GM23338 (cell line): ENCODE measurements around the gene CDH4. TPM values are rescaled to one million over a fixed set of nuclear protein-coding genes. Genes with fewer than 3 reads are reported as not detected.
A peak's percentile ranks its signal among the peaks of the same experiment; 100 is the strongest.

Experiments
- ATAC-seq: fragments of 200-7000 bp; cut with Tn5 transposase; 3 replicates; pipeline ENCODE4 v1.9.1; 2020
- DNase-seq: peaks from one replicate; pipeline ENCODE4 v3.0.0-alpha.2; 2015; ENCODE audit warnings: low spot score
- H2AFZ ChIP-seq: fragments of 200-600 bp; sonication (generic); 2 replicates; pipeline ENCODE4 v1.8.0; 2016; ENCODE audit warnings: antibody characterized with exemption, mild to moderate bottlenecking, moderate library complexity
- H3F3A ChIP-seq: fragments of 200-600 bp; sonication (generic); replicated peaks from 2 replicates; pipeline ENCODE4 v1.8.0; 2017; ENCODE audit warnings: antibody characterized with exemption, mixed run types, low read depth
- H3K27ac ChIP-seq: fragments of 200-600 bp; sonication (generic); 2 replicates; pipeline ENCODE4 v1.6.1; 2016; ENCODE audit warnings: low read depth
- H3K27me3 ChIP-seq: fragments of 200-600 bp; sonication (generic); 2 replicates; pipeline ENCODE4 v1.8.0; 2016; ENCODE audit warnings: mild to moderate bottlenecking, mixed run types, moderate library complexity; ENCODE audit not compliant: insufficient read depth
- H3K36me3 ChIP-seq: fragments of 200-600 bp; sonication (generic); 2 replicates; pipeline ENCODE4 v1.8.0; 2016; ENCODE audit warnings: mild to moderate bottlenecking; ENCODE audit not compliant: insufficient read depth
- H3K4me1 ChIP-seq: fragments of 200-600 bp; sonication (generic); 2 replicates; pipeline ENCODE4 v1.8.0; 2016; ENCODE audit warnings: mild to moderate bottlenecking, moderate library complexity; ENCODE audit not compliant: insufficient read depth
- H3K4me2 ChIP-seq: fragments of 200-600 bp; sonication (generic); 2 replicates; pipeline ENCODE4 v1.7.1; 2017; ENCODE audit warnings: mixed run types
- H3K4me3 ChIP-seq: fragments of 200-600 bp; sonication (generic); 2 replicates; pipeline ENCODE4 v1.6.1; 2016; ENCODE audit warnings: mixed run types
- H3K79me2 ChIP-seq: fragments of 200-600 bp; sonication (generic); replicated peaks from 2 replicates; pipeline ENCODE4 v1.8.0; 2017; ENCODE audit warnings: mild to moderate bottlenecking; ENCODE audit not compliant: insufficient read depth
- H3K9me2 ChIP-seq: fragments of 200-600 bp; sonication (generic); 2 replicates; pipeline ENCODE4 v1.8.0; 2017; ENCODE audit not compliant: insufficient read depth
- H4K20me1 ChIP-seq: fragments of 200-600 bp; sonication (generic); replicated peaks from 2 replicates; pipeline ENCODE4 v1.8.0; 2017; ENCODE audit warnings: mild to moderate bottlenecking; ENCODE audit not compliant: insufficient read depth
- H3K27ac Mint-ChIP-seq: 2 replicates; pipeline ENCODE4 v1.8.0; 2020; ENCODE audit warnings: inconsistent platforms, mild to moderate bottlenecking, moderate library complexity, mixed read lengths
- H3K27me3 Mint-ChIP-seq: 3 replicates; pipeline ENCODE4 v1.8.0; 2022; ENCODE audit warnings: low read depth, mild to moderate bottlenecking, moderate library complexity, mixed read lengths, inconsistent platforms; ENCODE audit not compliant: insufficient read depth, poor library complexity
- H3K36me3 Mint-ChIP-seq: 3 replicates; pipeline ENCODE4 v1.8.0; 2021; ENCODE audit warnings: low read depth, mild to moderate bottlenecking, inconsistent platforms, moderate library complexity, mixed read lengths
- H3K4me1 Mint-ChIP-seq: 3 replicates; pipeline ENCODE4 v1.8.0; 2020; ENCODE audit warnings: mild to moderate bottlenecking, inconsistent platforms, mixed read lengths
- H3K4me3 Mint-ChIP-seq: 3 replicates; pipeline ENCODE4 v1.8.0; 2021; ENCODE audit warnings: moderate library complexity, mild to moderate bottlenecking, inconsistent platforms, mixed read lengths
- H3K9me3 Mint-ChIP-seq: 3 replicates; pipeline ENCODE4 v1.8.0; 2020; ENCODE audit warnings: moderate library complexity, mild to moderate bottlenecking, inconsistent platforms, mixed read lengths
- CREB1 ChIP-seq: fragments of 250-450 bp; sonication (Bioruptor Pico); IDR thresholded peaks from 2 replicates; pipeline ENCODE4 v1.5.0; 2020; ENCODE audit warnings: low read depth, mild to moderate bottlenecking, moderate library complexity
- EZH2 ChIP-seq: fragments of 200-600 bp; sonication (generic); IDR thresholded peaks from one replicate; pipeline ENCODE4 v1.8.0; 2017; ENCODE audit warnings: antibody characterized with exemption, mild to moderate bottlenecking, low read depth; ENCODE audit not compliant: unreplicated experiment
- EZH2phosphoT487 ChIP-seq: fragments of 200-600 bp; sonication (generic); IDR thresholded peaks from one replicate; pipeline ENCODE4 v1.8.1; 2018; ENCODE audit warnings: antibody characterized with exemption; ENCODE audit not compliant: unreplicated experiment
- JUNB ChIP-seq: IDR thresholded peaks from one replicate; pipeline ENCODE4 v1.6.1; 2016; ENCODE audit warnings: antibody characterized with exemption; ENCODE audit not compliant: unreplicated experiment
- POLR2AphosphoS5 ChIP-seq: IDR thresholded peaks from 2 replicates; pipeline ENCODE4 v1.6.1; 2016; ENCODE audit warnings: antibody characterized with exemption, low read depth
- REST ChIP-seq: IDR thresholded peaks from one replicate; pipeline ENCODE4 v1.6.1; 2018; ENCODE audit warnings: antibody characterized with exemption; ENCODE audit not compliant: unreplicated experiment
- STAT1 ChIP-seq: IDR thresholded peaks from one replicate; pipeline ENCODE4 v1.6.1; 2016; ENCODE audit warnings: antibody characterized with exemption; ENCODE audit not compliant: unreplicated experiment
- ZNF114 ChIP-seq: fragments of 250-450 bp; sonication (Bioruptor Pico); IDR thresholded peaks from 2 replicates; pipeline ENCODE4 v1.5.0; 2020; ENCODE audit warnings: mild to moderate bottlenecking, moderate library complexity
- ZNF331 ChIP-seq: fragments of 250-450 bp; sonication (Bioruptor Pico); IDR thresholded peaks from 2 replicates; pipeline ENCODE4 v1.5.0; 2020; ENCODE audit warnings: low read depth, mild to moderate bottlenecking, moderate library complexity
- polyA plus RNA-seq: library from polyadenylated mRNA; unstranded; fragments of >200 nt; fragmentation: Nextera tagmentation; extraction: Ambion mirVana; gene quantifications from 2 replicates; pipeline ENCODE4 v1.2.1, GENCODE V29; 2016
- total RNA-seq: library from RNA; depleted of rRNA; stranded (reverse); fragments of >200 nt; shearing (Covaris generic); gene quantifications from 2 replicates; pipeline ENCODE4 v1.2.3, GENCODE V29; 2014
- TF ChIP-seq, protein P1 (sequence below), 2 experiments: fragments of 200-600 bp in 1 of 2; sonication (generic) in 1 of 2; conservative IDR thresholded peaks; 2 replicates each; pipeline versions ENCODE4 v1.5.1 to v1.6.1; 2016 to 2017; ENCODE audit warnings: antibody characterized with exemption in 2 of 2, low read depth in 2 of 2, mild to moderate bottlenecking in 2 of 2, moderate library complexity in 1 of 2
- TF ChIP-seq, protein P2 (sequence below): fragments of 250-450 bp; sonication (Bioruptor Pico); IDR thresholded peaks from 2 replicates; pipeline ENCODE4 v1.5.0; 2020; ENCODE audit warnings: mild to moderate bottlenecking, moderate library complexity

CDH4 gene
- total and polyA plus RNA-seq, 2 experiments from 2014 or later = 1.2 to 4.2 TPM

- Histone ChIP-seq H3K4me2 (no peak overlapping the region), H3K27ac (no peak overlapping the region), H3K36me3 (0 out of 2 replicates have a peak, but pooled peaks cover 6% of the 10 kb centered on the region), H2AFZ (no peak overlapping the region), H3K4me3 (no peak overlapping the region), H3K4me1 (no peaks in the 10 kb centered on the region), H3K9me2 (no peaks in the 10 kb centered on the region), H3F3A (no peaks in the 10 kb centered on the region), H4K20me1 (no peaks in the 10 kb centered on the region), H3K79me2 (no peaks in the 10 kb centered on the region), H3K27me3 (peaks cover 64% of the 10 kb centered on the region)
- no peak for DNase-seq
- H3K27me3 Mint-ChIP-seq = peaks cover 40% of the 10 kb centered on the region
- no peaks in the 10 kb centered on the region for H3K4me1 Mint-ChIP-seq
- H3K36me3 Mint-ChIP-seq = peaks cover 17% of the 10 kb centered on the region
- no peak overlapping the region for H3K4me3 Mint-ChIP-seq
- H3K27ac Mint-ChIP-seq = no peak overlapping the region
- ATAC-seq = no peak
- no peak for TF ChIP-seq EZH2phosphoT487
- peaks cover 31% of the 10 kb centered on the region for H3K9me3 Mint-ChIP-seq
Observed at GRCh38 chr20:61244213-61244612, 7.8 kb upstream of the CDH4 start.

DNA sequence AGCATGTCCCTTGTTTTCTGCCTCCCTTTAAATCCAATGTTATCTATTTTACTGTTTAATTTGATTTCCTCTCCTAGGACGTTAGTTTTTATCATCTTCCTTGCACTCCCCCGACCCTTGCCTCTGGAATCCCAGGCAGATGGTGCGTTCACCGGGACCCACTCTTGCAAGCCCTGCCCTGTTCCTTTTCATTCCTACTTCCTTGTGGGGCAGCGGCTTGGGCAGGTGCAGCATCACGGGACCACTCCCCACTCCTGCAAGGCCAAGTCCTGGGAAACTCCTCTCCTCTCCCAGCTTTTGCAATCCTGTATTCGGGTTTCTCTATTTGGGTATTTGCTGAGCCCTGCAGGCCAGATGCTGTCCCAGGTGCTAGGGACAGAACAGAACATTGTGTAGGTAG, 5.8 kb upstream of the CDH4 start:
- peak; percentile 22; the same call in 1 of the 3 replicates for ATAC-seq
- Mint-ChIP-seq H3K4me3 (no peak overlapping the region), H3K9me3 (peaks cover 11% of the 10 kb centered on the region), H3K27ac (no peak overlapping the region; the same call in 1 of the 2 replicates), H3K4me1 (peaks cover 13% of the 10 kb centered on the region), H3K27me3 (peaks cover 45% of the 10 kb centered on the region), H3K36me3 (peaks cover 6% of the 10 kb centered on the region; the same call in 2 of the 3 replicates)
- no peaks in the 10 kb centered on the region for H3K79me2 ChIP-seq
- no peaks in the 10 kb centered on the region for H3F3A ChIP-seq
- H3K4me1 ChIP-seq = no peaks in the 10 kb centered on the region; the same call in 1 of the 2 replicates
- H3K4me2 ChIP-seq = no peak overlapping the region
- DNase-seq = no peak
- H3K27me3 ChIP-seq = peaks cover 81% of the 10 kb centered on the region
- no peaks in the 10 kb centered on the region for H3K9me2 ChIP-seq
- no peak overlapping the region for H3K27ac ChIP-seq
- H2AFZ ChIP-seq = no peak overlapping the region
- 0 out of 2 replicates have a peak, but pooled peaks cover 3% of the 10 kb centered on the region for H3K36me3 ChIP-seq
- no peak overlapping the region for H3K4me3 ChIP-seq
- no peaks in the 10 kb centered on the region for H4K20me1 ChIP-seq
- TF ChIP-seq EZH2 = no peak
- no peak for TF ChIP-seq ZNF331 (CRISPR knock-in tag)
- TF ChIP-seq, protein P1, sequence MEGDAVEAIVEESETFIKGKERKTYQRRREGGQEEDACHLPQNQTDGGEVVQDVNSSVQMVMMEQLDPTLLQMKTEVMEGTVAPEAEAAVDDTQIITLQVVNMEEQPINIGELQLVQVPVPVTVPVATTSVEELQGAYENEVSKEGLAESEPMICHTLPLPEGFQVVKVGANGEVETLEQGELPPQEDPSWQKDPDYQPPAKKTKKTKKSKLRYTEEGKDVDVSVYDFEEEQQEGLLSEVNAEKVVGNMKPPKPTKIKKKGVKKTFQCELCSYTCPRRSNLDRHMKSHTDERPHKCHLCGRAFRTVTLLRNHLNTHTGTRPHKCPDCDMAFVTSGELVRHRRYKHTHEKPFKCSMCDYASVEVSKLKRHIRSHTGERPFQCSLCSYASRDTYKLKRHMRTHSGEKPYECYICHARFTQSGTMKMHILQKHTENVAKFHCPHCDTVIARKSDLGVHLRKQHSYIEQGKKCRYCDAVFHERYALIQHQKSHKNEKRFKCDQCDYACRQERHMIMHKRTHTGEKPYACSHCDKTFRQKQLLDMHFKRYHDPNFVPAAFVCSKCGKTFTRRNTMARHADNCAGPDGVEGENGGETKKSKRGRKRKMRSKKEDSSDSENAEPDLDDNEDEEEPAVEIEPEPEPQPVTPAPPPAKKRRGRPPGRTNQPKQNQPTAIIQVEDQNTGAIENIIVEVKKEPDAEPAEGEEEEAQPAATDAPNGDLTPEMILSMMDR (conservative IDR thresholded peaks at IDR 0.05; ENCODE audit: low read depth in 2 of 2) = no peak
- TF ChIP-seq STAT1 = no peak
- TF ChIP-seq, protein P2, sequence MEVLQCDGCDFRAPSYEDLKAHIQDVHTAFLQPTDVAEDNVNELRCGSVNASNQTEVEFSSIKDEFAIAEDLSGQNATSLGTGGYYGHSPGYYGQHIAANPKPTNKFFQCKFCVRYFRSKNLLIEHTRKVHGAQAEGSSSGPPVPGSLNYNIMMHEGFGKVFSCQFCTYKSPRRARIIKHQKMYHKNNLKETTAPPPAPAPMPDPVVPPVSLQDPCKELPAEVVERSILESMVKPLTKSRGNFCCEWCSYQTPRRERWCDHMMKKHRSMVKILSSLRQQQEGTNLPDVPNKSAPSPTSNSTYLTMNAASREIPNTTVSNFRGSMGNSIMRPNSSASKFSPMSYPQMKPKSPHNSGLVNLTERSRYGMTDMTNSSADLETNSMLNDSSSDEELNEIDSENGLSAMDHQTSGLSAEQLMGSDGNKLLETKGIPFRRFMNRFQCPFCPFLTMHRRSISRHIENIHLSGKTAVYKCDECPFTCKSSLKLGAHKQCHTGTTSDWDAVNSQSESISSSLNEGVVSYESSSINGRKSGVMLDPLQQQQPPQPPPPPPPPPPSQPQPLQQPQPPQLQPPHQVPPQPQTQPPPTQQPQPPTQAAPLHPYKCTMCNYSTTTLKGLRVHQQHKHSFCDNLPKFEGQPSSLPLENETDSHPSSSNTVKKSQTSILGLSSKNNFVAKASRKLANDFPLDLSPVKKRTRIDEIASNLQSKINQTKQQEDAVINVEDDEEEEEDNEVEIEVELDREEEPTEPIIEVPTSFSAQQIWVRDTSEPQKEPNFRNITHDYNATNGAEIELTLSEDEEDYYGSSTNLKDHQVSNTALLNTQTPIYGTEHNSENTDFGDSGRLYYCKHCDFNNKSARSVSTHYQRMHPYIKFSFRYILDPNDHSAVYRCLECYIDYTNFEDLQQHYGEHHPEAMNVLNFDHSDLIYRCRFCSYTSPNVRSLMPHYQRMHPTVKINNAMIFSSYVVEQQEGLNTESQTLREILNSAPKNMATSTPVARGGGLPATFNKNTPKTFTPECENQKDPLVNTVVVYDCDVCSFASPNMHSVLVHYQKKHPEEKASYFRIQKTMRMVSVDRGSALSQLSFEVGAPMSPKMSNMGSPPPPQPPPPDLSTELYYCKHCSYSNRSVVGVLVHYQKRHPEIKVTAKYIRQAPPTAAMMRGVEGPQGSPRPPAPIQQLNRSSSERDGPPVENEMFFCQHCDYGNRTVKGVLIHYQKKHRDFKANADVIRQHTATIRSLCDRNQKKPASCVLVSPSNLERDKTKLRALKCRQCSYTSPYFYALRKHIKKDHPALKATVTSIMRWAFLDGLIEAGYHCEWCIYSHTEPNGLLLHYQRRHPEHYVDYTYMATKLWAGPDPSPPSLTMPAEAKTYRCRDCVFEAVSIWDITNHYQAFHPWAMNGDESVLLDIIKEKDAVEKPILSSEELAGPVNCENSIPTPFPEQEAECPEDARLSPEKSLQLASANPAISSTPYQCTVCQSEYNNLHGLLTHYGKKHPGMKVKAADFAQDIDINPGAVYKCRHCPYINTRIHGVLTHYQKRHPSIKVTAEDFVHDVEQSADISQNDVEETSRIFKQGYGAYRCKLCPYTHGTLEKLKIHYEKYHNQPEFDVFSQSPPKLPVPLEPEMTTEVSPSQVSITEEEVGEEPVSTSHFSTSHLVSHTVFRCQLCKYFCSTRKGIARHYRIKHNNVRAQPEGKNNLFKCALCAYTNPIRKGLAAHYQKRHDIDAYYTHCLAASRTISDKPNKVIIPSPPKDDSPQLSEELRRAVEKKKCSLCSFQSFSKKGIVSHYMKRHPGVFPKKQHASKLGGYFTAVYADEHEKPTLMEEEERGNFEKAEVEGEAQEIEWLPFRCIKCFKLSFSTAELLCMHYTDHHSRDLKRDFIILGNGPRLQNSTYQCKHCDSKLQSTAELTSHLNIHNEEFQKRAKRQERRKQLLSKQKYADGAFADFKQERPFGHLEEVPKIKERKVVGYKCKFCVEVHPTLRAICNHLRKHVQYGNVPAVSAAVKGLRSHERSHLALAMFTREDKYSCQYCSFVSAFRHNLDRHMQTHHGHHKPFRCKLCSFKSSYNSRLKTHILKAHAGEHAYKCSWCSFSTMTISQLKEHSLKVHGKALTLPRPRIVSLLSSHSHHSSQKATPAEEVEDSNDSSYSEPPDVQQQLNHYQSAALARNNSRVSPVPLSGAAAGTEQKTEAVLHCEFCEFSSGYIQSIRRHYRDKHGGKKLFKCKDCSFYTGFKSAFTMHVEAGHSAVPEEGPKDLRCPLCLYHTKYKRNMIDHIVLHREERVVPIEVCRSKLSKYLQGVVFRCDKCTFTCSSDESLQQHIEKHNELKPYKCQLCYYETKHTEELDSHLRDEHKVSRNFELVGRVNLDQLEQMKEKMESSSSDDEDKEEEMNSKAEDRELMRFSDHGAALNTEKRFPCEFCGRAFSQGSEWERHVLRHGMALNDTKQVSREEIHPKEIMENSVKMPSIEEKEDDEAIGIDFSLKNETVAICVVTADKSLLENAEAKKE = no peak
- TF ChIP-seq REST = no peak
- TF ChIP-seq CREB1 (CRISPR knock-in tag) = no peak
- TF ChIP-seq POLR2AphosphoS5 = no peak
- no peak for TF ChIP-seq ZNF114 (CRISPR knock-in tag)
- TF ChIP-seq JUNB = no peak
